Measurements from ENCODE around the gene RAB36.

GRCh38 chr22:23110922-23111527 lies 34.3 kb upstream of the RAB36 start:
- TF ChIP-seq POLR2AphosphoS5 (IDR thresholded peaks at IDR 0.05) = no peak
- no peak for TF ChIP-seq EP300 (conservative IDR thresholded peaks at IDR 0.05; ENCODE audit: poor library complexity, severe bottlenecking)

Measured in neural cell (in vitro differentiated cells).